DND-41 (cell line): ENCODE results near the gene TMEM239.

Experiments
- ATAC-seq: fragments of 200-7000 bp; cut with Tn5 transposase; 3 replicates; pipeline ENCODE4 v1.9.1; 2021; ENCODE audit warnings: low read depth; ENCODE audit not compliant: insufficient read depth
- DNase-seq: peaks from one replicate; pipeline ENCODE4 v3.0.0-alpha.2; 2020
- H2AFZ ChIP-seq: 2 replicates; pipeline ENCODE4 v1.6.0; 2012; ENCODE audit warnings: low read depth, low read length
- H3K27ac ChIP-seq: 2 replicates; pipeline ENCODE4 v1.5.1; 2012; ENCODE audit warnings: low read length, inconsistent platforms
- H3K27me3 ChIP-seq: fragments of 200-600 bp; sonication (generic); 2 replicates; pipeline ENCODE4 v1.6.0; 2012; ENCODE audit warnings: low read length, mild to moderate bottlenecking, inconsistent platforms; ENCODE audit not compliant: insufficient read depth, poor library complexity
- H3K36me3 ChIP-seq: 2 replicates; pipeline ENCODE4 v1.5.1; 2012; ENCODE audit warnings: low read length, inconsistent platforms; ENCODE audit not compliant: insufficient read depth
- H3K4me1 ChIP-seq: 2 replicates; pipeline ENCODE4 v1.5.1; 2012; ENCODE audit warnings: mild to moderate bottlenecking, low read length; ENCODE audit not compliant: insufficient read depth
- H3K4me2 ChIP-seq: 2 replicates; pipeline ENCODE4 v1.6.0; 2012; ENCODE audit warnings: mild to moderate bottlenecking, moderate library complexity, low read length, inconsistent platforms; ENCODE audit not compliant: insufficient read depth
- H3K4me3 ChIP-seq, 2 experiments: fragments of 200-600 bp in 1 of 2; shearing (Covaris generic) in 1 of 2; 2 replicates each; pipeline ENCODE4 v1.5.1; 2012 to 2016; ENCODE audit warnings: inconsistent platforms in 2 of 2, low read length in 2 of 2, mild to moderate bottlenecking in 2 of 2, low read depth in 1 of 2, moderate library complexity in 1 of 2
- H3K79me2 ChIP-seq: 2 replicates; pipeline ENCODE4 v1.6.0; 2012; ENCODE audit warnings: low read length, inconsistent platforms; ENCODE audit not compliant: insufficient read depth
- H3K9ac ChIP-seq: 2 replicates; pipeline ENCODE4 v1.6.0; 2012; ENCODE audit warnings: low read depth, mild to moderate bottlenecking, inconsistent platforms, low read length, moderate library complexity
- H3K9me3 ChIP-seq: 2 replicates; pipeline ENCODE4 v1.5.1; 2012; ENCODE audit warnings: low read length, moderate library complexity, mild to moderate bottlenecking, inconsistent platforms; ENCODE audit not compliant: insufficient read depth, severe bottlenecking
- H4K20me1 ChIP-seq: 2 replicates; pipeline ENCODE4 v1.6.0; 2012; ENCODE audit warnings: low read length; ENCODE audit not compliant: insufficient read depth
- EZH2 ChIP-seq: IDR thresholded peaks from 3 replicates; pipeline ENCODE4 v1.6.1; 2012; ENCODE audit warnings: borderline replicate concordance, low read depth, mild to moderate bottlenecking, moderate library complexity, low read length, inconsistent platforms; ENCODE audit not compliant: severe bottlenecking
- TF ChIP-seq, protein P1 (sequence below): IDR thresholded peaks from 2 replicates; pipeline ENCODE4 v1.5.1; 2012; ENCODE audit warnings: borderline replicate concordance, low read length, moderate library complexity, mild to moderate bottlenecking; ENCODE audit not compliant: poor library complexity, severe bottlenecking; ENCODE audit errors: extremely low read depth

TMEM239 gene

DNA sequence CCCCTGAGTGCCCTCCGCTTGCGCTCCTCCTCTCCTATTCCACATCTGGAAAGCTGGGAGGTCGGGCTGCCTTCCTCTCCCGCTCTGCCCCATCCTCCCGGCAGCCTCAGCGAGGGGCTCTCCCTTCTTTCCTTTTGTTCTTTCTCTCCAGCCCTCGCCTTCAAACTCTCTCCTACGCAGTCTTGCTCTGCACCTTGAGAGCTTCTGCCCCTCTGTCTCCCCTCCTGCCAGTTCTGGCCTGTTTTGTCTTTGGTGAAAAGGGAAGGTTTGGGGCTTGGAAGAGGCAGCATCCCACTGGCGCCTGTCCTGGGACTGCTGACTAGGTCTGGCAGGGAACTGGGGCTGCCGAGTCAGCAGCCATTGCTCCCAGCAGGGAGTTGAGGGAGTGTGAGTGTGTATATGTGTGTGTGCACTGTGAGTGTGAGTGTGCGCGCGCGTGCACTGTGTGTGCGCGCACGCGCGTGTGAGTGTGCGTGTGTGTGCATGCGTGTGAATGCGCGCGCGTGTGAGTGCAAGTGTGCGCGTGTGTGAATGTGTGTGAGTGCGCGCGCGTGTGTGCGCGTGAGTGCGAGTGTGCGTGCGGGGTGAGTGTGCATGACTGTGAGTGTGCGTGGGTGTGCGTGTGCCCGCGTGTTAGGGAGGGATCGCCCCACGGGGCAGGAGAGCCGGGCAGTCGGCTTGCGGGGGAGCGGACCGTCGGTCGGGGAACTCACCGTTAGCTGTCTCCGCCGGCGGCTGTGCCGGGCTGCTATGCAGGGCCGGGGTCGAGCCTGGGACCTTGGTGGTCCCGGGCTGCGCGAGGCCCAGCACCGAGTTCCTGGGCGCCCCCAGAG lies 16.3 kb upstream of the TMEM239 start:
- no peak for DNase-seq
- ATAC-seq: no peak
- H3K4me1 ChIP-seq: no peaks in the 10 kb centered on the region
- H3K36me3 ChIP-seq: no peaks in the 10 kb centered on the region
- TF ChIP-seq, protein P1, sequence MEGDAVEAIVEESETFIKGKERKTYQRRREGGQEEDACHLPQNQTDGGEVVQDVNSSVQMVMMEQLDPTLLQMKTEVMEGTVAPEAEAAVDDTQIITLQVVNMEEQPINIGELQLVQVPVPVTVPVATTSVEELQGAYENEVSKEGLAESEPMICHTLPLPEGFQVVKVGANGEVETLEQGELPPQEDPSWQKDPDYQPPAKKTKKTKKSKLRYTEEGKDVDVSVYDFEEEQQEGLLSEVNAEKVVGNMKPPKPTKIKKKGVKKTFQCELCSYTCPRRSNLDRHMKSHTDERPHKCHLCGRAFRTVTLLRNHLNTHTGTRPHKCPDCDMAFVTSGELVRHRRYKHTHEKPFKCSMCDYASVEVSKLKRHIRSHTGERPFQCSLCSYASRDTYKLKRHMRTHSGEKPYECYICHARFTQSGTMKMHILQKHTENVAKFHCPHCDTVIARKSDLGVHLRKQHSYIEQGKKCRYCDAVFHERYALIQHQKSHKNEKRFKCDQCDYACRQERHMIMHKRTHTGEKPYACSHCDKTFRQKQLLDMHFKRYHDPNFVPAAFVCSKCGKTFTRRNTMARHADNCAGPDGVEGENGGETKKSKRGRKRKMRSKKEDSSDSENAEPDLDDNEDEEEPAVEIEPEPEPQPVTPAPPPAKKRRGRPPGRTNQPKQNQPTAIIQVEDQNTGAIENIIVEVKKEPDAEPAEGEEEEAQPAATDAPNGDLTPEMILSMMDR: no peak
- peak; percentile 69 for TF ChIP-seq EZH2
- no peaks in the 10 kb centered on the region for H3K9me3 ChIP-seq
- H3K79me2 ChIP-seq: no peaks in the 10 kb centered on the region
- no peak overlapping the region for H3K4me2 ChIP-seq
- peaks cover 22% of the 10 kb centered on the region for H4K20me1 ChIP-seq
- H3K27ac ChIP-seq: no peak overlapping the region
- no peak overlapping the region for H3K9ac ChIP-seq
- H3K27me3 ChIP-seq: peaks cover 31% of the 10 kb centered on the region
- H3K4me3 ChIP-seq: no peak overlapping the region
- no peak overlapping the region for H2AFZ ChIP-seq

DNA sequence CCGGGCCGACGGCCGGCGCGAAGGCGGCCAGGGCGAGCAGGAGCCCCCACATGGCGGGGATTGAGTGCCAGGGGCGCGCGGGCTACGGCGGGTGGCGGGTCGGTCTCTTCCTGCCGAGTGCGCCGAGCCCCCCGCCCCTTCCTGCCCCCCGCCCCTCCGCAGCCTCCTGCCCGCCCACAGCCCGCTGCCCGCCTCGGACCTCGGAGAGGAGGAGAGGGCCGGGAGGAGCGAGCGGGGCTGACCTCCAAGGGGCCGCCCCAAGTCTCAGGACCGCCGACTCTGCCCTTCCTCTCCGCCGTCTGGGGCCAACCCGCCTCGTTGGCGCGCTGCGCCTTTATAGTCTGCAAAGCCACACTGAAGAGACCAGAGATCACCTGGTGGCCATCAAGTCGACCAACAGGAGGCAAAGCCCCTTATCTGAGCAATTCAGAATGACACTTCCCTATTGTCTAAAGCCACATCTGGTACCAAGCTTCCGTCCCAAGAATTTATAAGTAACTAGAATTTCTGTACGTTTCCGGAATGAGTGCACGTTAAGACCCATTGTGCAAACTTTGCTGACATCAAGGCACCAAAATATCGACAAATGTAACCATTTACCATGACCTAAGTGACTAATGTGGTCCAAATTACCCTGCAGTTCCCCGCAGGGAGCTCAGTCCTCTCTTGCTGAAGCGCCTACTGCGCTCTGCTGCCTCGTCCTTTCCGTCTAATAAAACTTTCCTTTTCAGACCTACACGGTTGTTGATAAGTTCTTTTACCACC lies 15.5 kb upstream of the TMEM239 start, which contains the start of gene CPXM1:
CPXM1 (minus strand) TSS at position 107 of the 765 bp plus-strand sequence; CDS start at position 52, 55 bp downstream.
- Histone ChIP-seq H3K27me3 (peaks cover 31% of the 10 kb centered on the region), H3K36me3 (no peaks in the 10 kb centered on the region), H3K4me1 (no peaks in the 10 kb centered on the region), H2AFZ (no peak within 1 kb of the TSS), H3K27ac (no peak within 1 kb of the TSS), H3K9me3 (no peaks in the 10 kb centered on the region), H3K4me2 (no peak within 1 kb of the TSS), H3K9ac (no peak within 1 kb of the TSS), H3K4me3 (no peak within 1 kb of the TSS), H3K79me2 (no peaks in the 10 kb centered on the region), H4K20me1 (peaks cover 20% of the 10 kb centered on the region)
- ATAC-seq (no peak), DNase-seq (no peak)
- TF ChIP-seq EZH2: no peak
- TF ChIP-seq, protein P1: no peak

DNA sequence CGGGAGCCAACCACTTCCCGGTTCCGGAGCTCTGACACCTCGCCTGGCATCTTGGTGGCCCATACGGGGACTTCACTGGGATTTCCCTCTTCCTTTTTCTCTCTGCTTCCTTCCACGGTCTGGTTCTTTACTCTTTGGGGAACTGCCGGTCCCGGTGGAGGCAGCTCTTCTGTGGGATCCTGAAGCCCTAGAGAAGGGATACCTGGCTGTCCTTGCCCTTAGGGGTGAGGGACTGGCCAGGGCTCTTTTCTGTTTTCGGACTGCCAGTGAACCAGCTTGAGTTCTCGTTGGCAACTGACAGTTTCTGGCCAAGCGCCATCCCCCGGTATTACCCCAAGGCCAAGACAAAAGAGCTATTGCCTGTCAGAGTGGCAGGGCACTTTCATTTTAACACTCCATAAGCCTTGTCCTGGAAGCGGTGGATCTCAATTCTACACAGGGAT lies 14.9 kb upstream of the TMEM239 start:
- Histone ChIP-seq H3K27ac (no peak overlapping the region), H3K36me3 (no peaks in the 10 kb centered on the region), H3K4me3 (no peak overlapping the region), H3K9me3 (no peaks in the 10 kb centered on the region), H3K79me2 (no peaks in the 10 kb centered on the region), H3K9ac (no peak overlapping the region), H3K27me3 (peaks cover 31% of the 10 kb centered on the region), H4K20me1 (peaks cover 21% of the 10 kb centered on the region), H3K4me2 (no peak overlapping the region), H3K4me1 (no peaks in the 10 kb centered on the region), H2AFZ (no peak overlapping the region)
- no peak for DNase-seq
- TF ChIP-seq, protein P1: no peak
- TF ChIP-seq EZH2: no peak
- no peak for ATAC-seq
